ENCODE results near the gene FOXJ3. TPM values are rescaled to one million over a fixed set of nuclear protein-coding genes. Genes with fewer than 3 reads are reported as not detected.

Gene FOXJ3
- total and polyA plus RNA-seq, 2 of the 4 experiments (the other 2 are of a cell fraction), result 16.7 to 30.5 TPM

GRCh38 chr1:42168391-42168670 is 166.7 kb downstream of the FOXJ3 start:
- no peak overlapping the region for H3K14ac ChIP-seq (replicated peaks; ENCODE audit: low read depth, low read length)
- no peaks in the 10 kb centered on the region; the same call in 1 of the 2 replicates for H4K20me1 ChIP-seq (ENCODE audit: insufficient read depth, low read length)
- peaks cover 3% of the 10 kb centered on the region; the same call in 1 of the 2 replicates for H3K4me1 ChIP-seq (ENCODE audit: control insufficient read depth, insufficient read depth, low read length)
- no peak overlapping the region for H2BK120ac ChIP-seq (ENCODE audit: low read depth, low read length)
- H3K9ac ChIP-seq (ENCODE audit: low read depth, low read length), result no peak overlapping the region
- no peak overlapping the region for H4K91ac ChIP-seq (ENCODE audit: insufficient read depth, low read depth, low read length)
- no peak overlapping the region for H2BK15ac ChIP-seq (ENCODE audit: low read depth, low read length)
- no peak overlapping the region for H3K56ac ChIP-seq (ENCODE audit: extremely low read depth, insufficient read depth, low read length)
- no peak overlapping the region for H2BK20ac ChIP-seq (ENCODE audit: low read depth, low read length)
- H2AFZ ChIP-seq (replicated peaks; ENCODE audit: low read length, poor library complexity), result no peak overlapping the region
- H3K36me3 ChIP-seq (ENCODE audit: control insufficient read depth, insufficient read depth, low read length), result no peaks in the 10 kb centered on the region
- no peak overlapping the region for H3K4me2 ChIP-seq (ENCODE audit: low read depth, low read length)
- BruUV-seq (replicated peaks), result no TSS peak
- ATAC-seq (ENCODE audit: low read depth) (no peak), DNase-seq (no peak)
- H2AK5ac ChIP-seq (ENCODE audit: low read depth, low read length), result no peak overlapping the region
- H3K18ac ChIP-seq (ENCODE audit: low read depth, low read length), result no peak overlapping the region
- H3K79me1 ChIP-seq (ENCODE audit: low read depth in 1 of 2, low read length in 2 of 2), result no peaks in the 10 kb centered on the region
- H2AK9ac ChIP-seq (replicated peaks; ENCODE audit: low read depth, low read length, poor library complexity), result no peak overlapping the region
- H3K9me1 ChIP-seq (ENCODE audit: insufficient read depth, low read length), result peaks cover 3% of the 10 kb centered on the region; the same call in 1 of the 2 replicates
- no peak overlapping the region for H3K4ac ChIP-seq (ENCODE audit: low read depth, low read length)
- H3K23ac ChIP-seq (ENCODE audit: low read depth, low read length), result no peak overlapping the region
- H3K4me3 ChIP-seq (ENCODE audit: insufficient read depth, low read depth, low read length), result no peak overlapping the region
- no peak overlapping the region for H4K8ac ChIP-seq (ENCODE audit: low read depth in 2 of 2, low read length in 2 of 2)
- no peak overlapping the region for H3K27ac ChIP-seq (ENCODE audit: insufficient read depth, low read length)
- no peak overlapping the region for H2BK5ac ChIP-seq (ENCODE audit: low read depth, low read length, poor library complexity, severe bottlenecking)
- intact Hi-C loops (cut with micrococcal nuclease), result no loop called here
- ChIA-PET POLR2A (ENCODE audit: unreplicated experiment) (no interaction called here), CTCF (no interaction called here)
- no peak for TF ChIP-seq POLR2A (IDR thresholded peaks at IDR 0.05; ENCODE audit: low read depth, low read length)
- TF ChIP-seq, protein P1, sequence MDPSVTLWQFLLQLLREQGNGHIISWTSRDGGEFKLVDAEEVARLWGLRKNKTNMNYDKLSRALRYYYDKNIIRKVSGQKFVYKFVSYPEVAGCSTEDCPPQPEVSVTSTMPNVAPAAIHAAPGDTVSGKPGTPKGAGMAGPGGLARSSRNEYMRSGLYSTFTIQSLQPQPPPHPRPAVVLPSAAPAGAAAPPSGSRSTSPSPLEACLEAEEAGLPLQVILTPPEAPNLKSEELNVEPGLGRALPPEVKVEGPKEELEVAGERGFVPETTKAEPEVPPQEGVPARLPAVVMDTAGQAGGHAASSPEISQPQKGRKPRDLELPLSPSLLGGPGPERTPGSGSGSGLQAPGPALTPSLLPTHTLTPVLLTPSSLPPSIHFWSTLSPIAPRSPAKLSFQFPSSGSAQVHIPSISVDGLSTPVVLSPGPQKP (IDR thresholded peaks at IDR 0.05; ENCODE audit: borderline replicate concordance, low read depth, low read length), result no peak
- TF ChIP-seq RCOR1 (IDR thresholded peaks at IDR 0.05; ENCODE audit: insufficient replicate concordance, low read length), result no peak
- no peak for TF ChIP-seq RFX5 (IDR thresholded peaks at IDR 0.05; ENCODE audit: low read depth, low read length)
- no peak for TF ChIP-seq NFE2L2 (IDR thresholded peaks at IDR 0.05; ENCODE audit: low read depth, low read length)
- no peak for TF ChIP-seq MXI1 (IDR thresholded peaks at IDR 0.05; ENCODE audit: borderline replicate concordance, low read depth, low read length)
- TF ChIP-seq RAD21 (IDR thresholded peaks at IDR 0.05; ENCODE audit: low read length), result no peak
- no peak for TF ChIP-seq CEBPB (IDR thresholded peaks at IDR 0.05; ENCODE audit: low read depth, low read length)
- TF ChIP-seq BHLHE40 (IDR thresholded peaks at IDR 0.05; ENCODE audit: low read depth, low read length), result no peak
- TF ChIP-seq MAZ (IDR thresholded peaks at IDR 0.05; ENCODE audit: borderline replicate concordance, low read depth, low read length), result no peak
- TF ChIP-seq CTCF (conservative IDR thresholded peaks at IDR 0.05; ENCODE audit: low read depth, low read length), result no peak
- no peak for TF ChIP-seq USF2 (IDR thresholded peaks at IDR 0.05; ENCODE audit: low read depth, low read length)
- no peak for TF ChIP-seq CHD1 (IDR thresholded peaks at IDR 0.05; ENCODE audit: low read depth, low read length)
- TF ChIP-seq SMC3 (IDR thresholded peaks at IDR 0.05; ENCODE audit: low read depth, low read length), result no peak
- TF ChIP-seq MAFK (IDR thresholded peaks at IDR 0.05; ENCODE audit: low read depth, low read length), result no peak
- no peak for TF ChIP-seq FOS (IDR thresholded peaks at IDR 0.05; ENCODE audit: low read depth, low read length)
- dilution Hi-C loops (cut with HindIII; ENCODE audit: low sequenced_read_pairs, unreplicated experiment), result no loop called here
- H3K27me3 ChIP-seq (ENCODE audit: control insufficient read depth, insufficient read depth, low read length), result no peaks in the 10 kb centered on the region; the same call in 1 of the 2 replicates
- no peak overlapping the region for H4K5ac ChIP-seq (ENCODE audit: low read depth, low read length)
- in situ Hi-C loops (cut with MboI; ENCODE audit: low sequenced_read_pairs), result no loop called here
- H3K9me3 ChIP-seq (ENCODE audit: control insufficient read depth, insufficient read depth, low read length), result no peaks in the 10 kb centered on the region
- WGBS, 2 experiments (ENCODE audit: extremely low coverage in 2 of 2, insufficient read length in 1 of 2), result 57% methylated on average over 1 of the region's 1 CpG; no CpG with 5 or more reads in 1 of the 2 experiments

All from IMR-90 (cell line).